DOHH2 (cell line): ENCODE data around the gene F10.

Source experiments
- H3F3A ChIP-seq: fragments of 200-600 bp; sonication (generic), shearing (Covaris generic); 2 replicates; pipeline ENCODE4 v1.6.0; 2016; ENCODE audit warnings: antibody characterized with exemption, mild to moderate bottlenecking; ENCODE audit not compliant: control insufficient read depth, insufficient read depth
- H3K27ac ChIP-seq: fragments of 200-600 bp; sonication (generic); 2 replicates; pipeline ENCODE4 v1.5.1; 2014; ENCODE audit warnings: low read depth, mild to moderate bottlenecking, low read length, moderate library complexity
- H3K27me3 ChIP-seq: fragments of 200-600 bp; sonication (generic); 2 replicates; pipeline ENCODE4 v1.6.1; 2014; ENCODE audit warnings: mild to moderate bottlenecking, low read length, mixed read lengths; ENCODE audit not compliant: control insufficient read depth
- H3K36me3 ChIP-seq: fragments of 200-600 bp; sonication (generic); 2 replicates; pipeline ENCODE4 v1.6.1; 2014; ENCODE audit warnings: mild to moderate bottlenecking, low read length, moderate library complexity, mixed read lengths; ENCODE audit not compliant: control insufficient read depth
- H3K4me1 ChIP-seq: fragments of 200-600 bp; sonication (generic); 2 replicates; pipeline ENCODE4 v1.6.1; 2014; ENCODE audit warnings: mild to moderate bottlenecking, low read length, mixed read lengths; ENCODE audit not compliant: control insufficient read depth
- H3K4me2 ChIP-seq: fragments of 200-600 bp; sonication (generic); 2 replicates; pipeline ENCODE4 v1.6.0; 2014; ENCODE audit warnings: mild to moderate bottlenecking, low read length, moderate library complexity
- H3K4me3 ChIP-seq: fragments of 200-600 bp; sonication (generic); 2 replicates; pipeline ENCODE4 v1.5.1; 2014; ENCODE audit warnings: mild to moderate bottlenecking, low read length, mixed read lengths
- H3K79me2 ChIP-seq: fragments of 200-600 bp; sonication (generic); 2 replicates; pipeline ENCODE4 v1.6.1; 2014; ENCODE audit warnings: mild to moderate bottlenecking, low read length, mixed read lengths; ENCODE audit not compliant: control insufficient read depth
- H3K9me2 ChIP-seq: fragments of 200-600 bp; sonication (generic); replicated peaks from 2 replicates; pipeline ENCODE4 v1.6.1; 2014; ENCODE audit warnings: mild to moderate bottlenecking, low read length, mixed read lengths; ENCODE audit not compliant: control insufficient read depth
- H3K9me3 ChIP-seq: fragments of 200-600 bp; sonication (generic); 2 replicates; pipeline ENCODE4 v1.6.1; 2014; ENCODE audit warnings: antibody characterized with exemption, low read length, mixed read lengths; ENCODE audit not compliant: control insufficient read depth, insufficient read depth
- H4K20me1 ChIP-seq: fragments of 200-600 bp; sonication (generic); 2 replicates; pipeline ENCODE4 v1.6.0; 2014; ENCODE audit warnings: low read depth, mild to moderate bottlenecking, antibody characterized with exemption, low read length, moderate library complexity; ENCODE audit not compliant: control insufficient read depth, insufficient read depth
- CTCF ChIP-seq: fragments of 200-600 bp; sonication (generic); IDR thresholded peaks from one replicate; pipeline ENCODE4 v1.5.1; 2014; ENCODE audit warnings: antibody characterized with exemption, mild to moderate bottlenecking, low read depth, low read length; ENCODE audit not compliant: poor library complexity, severe bottlenecking
- EZH2phosphoT487 ChIP-seq: fragments of 200-600 bp; sonication (generic); IDR thresholded peaks from 2 replicates; pipeline ENCODE4 v1.6.1; 2017; ENCODE audit warnings: borderline replicate concordance, mild to moderate bottlenecking, antibody characterized with exemption, low read length, moderate library complexity, mixed read lengths

F10 gene

DNA sequence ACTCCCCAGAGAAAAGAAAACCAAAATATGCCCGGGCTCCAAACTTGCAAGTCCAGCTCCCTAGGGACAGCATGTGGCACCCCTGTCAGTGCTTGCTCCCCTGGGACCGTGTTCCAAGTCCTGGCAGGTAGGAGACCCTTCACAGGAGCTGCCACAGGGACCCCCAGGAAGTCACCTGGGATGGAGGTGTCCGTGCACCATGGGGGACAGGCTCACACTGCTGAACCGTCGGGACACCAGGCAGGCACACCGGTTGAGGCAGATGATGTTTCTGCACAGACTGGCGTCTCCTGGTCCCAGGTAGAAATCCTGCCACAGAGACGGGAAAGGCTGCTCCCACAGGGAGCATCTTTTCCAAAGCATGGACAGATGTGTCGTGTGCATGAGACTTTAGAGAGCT is 24.2 kb downstream of the F10 start:
- TF ChIP-seq CTCF (no peak), EZH2phosphoT487 (no peak)
- H3K4me1 ChIP-seq: no peaks in the 10 kb centered on the region
- H3K9me3 ChIP-seq: no peaks in the 10 kb centered on the region
- no peaks in the 10 kb centered on the region for H3K79me2 ChIP-seq
- H3K27ac ChIP-seq: no peak overlapping the region
- no peaks in the 10 kb centered on the region for H3K9me2 ChIP-seq
- no peak overlapping the region for H3K4me2 ChIP-seq
- H4K20me1 ChIP-seq: no peaks in the 10 kb centered on the region
- no peak overlapping the region for H3K4me3 ChIP-seq
- H3K36me3 ChIP-seq: no peaks in the 10 kb centered on the region
- no peaks in the 10 kb centered on the region for H3K27me3 ChIP-seq
- H3F3A ChIP-seq: no peaks in the 10 kb centered on the region

DNA sequence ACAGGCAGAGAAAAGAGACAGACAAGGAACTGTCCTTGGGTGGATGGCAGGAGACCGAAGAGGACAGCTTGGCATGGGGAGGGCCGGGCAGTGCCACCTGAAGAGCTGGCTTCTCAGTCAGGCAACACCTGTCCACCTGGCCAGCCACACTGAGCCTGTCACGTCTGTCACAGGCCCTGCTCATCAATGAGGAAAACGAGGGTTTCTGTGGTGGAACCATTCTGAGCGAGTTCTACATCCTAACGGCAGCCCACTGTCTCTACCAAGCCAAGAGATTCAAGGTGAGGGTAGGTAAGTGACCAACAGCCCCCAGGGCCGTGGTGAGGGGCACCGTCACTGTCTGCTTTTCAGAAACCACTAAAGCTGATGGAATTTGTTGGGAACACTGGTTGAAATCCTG is 24.6 kb downstream of the F10 start:
- H3K4me1 ChIP-seq: no peaks in the 10 kb centered on the region
- H3K9me3 ChIP-seq: no peaks in the 10 kb centered on the region
- H3F3A ChIP-seq: no peaks in the 10 kb centered on the region
- no peaks in the 10 kb centered on the region for H3K9me2 ChIP-seq
- no peaks in the 10 kb centered on the region for H3K27me3 ChIP-seq
- H4K20me1 ChIP-seq: no peaks in the 10 kb centered on the region
- H3K27ac ChIP-seq: no peak overlapping the region
- TF ChIP-seq CTCF (no peak), EZH2phosphoT487 (no peak)
- no peaks in the 10 kb centered on the region for H3K36me3 ChIP-seq
- no peaks in the 10 kb centered on the region for H3K79me2 ChIP-seq
- no peak overlapping the region for H3K4me2 ChIP-seq
- no peak overlapping the region for H3K4me3 ChIP-seq

- no peak overlapping the region for H3K27ac ChIP-seq
- peaks cover 2% of the 10 kb centered on the region for H3K4me1 ChIP-seq
- H3K36me3 ChIP-seq: no peaks in the 10 kb centered on the region
- no peaks in the 10 kb centered on the region for H3K27me3 ChIP-seq
- H4K20me1 ChIP-seq: no peaks in the 10 kb centered on the region
- no peaks in the 10 kb centered on the region for H3K9me3 ChIP-seq
- H3F3A ChIP-seq: no peaks in the 10 kb centered on the region
- H3K79me2 ChIP-seq: no peaks in the 10 kb centered on the region
- no peaks in the 10 kb centered on the region for H3K9me2 ChIP-seq
- TF ChIP-seq EZH2phosphoT487 (no peak), CTCF (no peak)
- no peak overlapping the region for H3K4me3 ChIP-seq
- no peak overlapping the region for H3K4me2 ChIP-seq
Measured at GRCh38 chr13:113148407-113148806, 25.8 kb downstream of the F10 start.
